Cardiac muscle cell (in vitro differentiated cells and primary cell): ENCODE measurements around the gene ARHGAP26. TPM values are rescaled to one million over a fixed set of nuclear protein-coding genes. Genes with fewer than 3 reads are reported as not detected.

ENCODE experiments used
- DNase-seq, 2 donors: peaks; one replicate each; pipeline versions ENCODE4 v3.0.0 to v3.0.0-alpha.2; 2010 to 2017; ENCODE audit warnings: low read depth in 1 of 2, low spot score in 1 of 2
- H3K27ac ChIP-seq: fragments of 200-600 bp; sonication (generic); 2 replicates; pipeline ENCODE4 v1.5.1; 2016
- H3K27me3 ChIP-seq: fragments of 200-600 bp; sonication (generic); 2 replicates; pipeline ENCODE4 v1.6.0; 2016; ENCODE audit warnings: control low read depth
- H3K36me3 ChIP-seq: fragments of 200-600 bp; sonication (generic); 2 replicates; pipeline ENCODE4 v1.5.1; 2016; ENCODE audit warnings: control low read depth
- H3K4me1 ChIP-seq: fragments of 200-600 bp; sonication (generic); 2 replicates; pipeline ENCODE4 v1.8.1; 2017; ENCODE audit warnings: low read depth, mild to moderate bottlenecking, mixed run types
- H3K4me3 ChIP-seq: fragments of 200-600 bp; sonication (generic); 2 replicates; pipeline ENCODE4 v1.5.1; 2016; ENCODE audit warnings: mild to moderate bottlenecking
- H3K9me3 ChIP-seq: fragments of 200-600 bp; sonication (generic); 2 replicates; pipeline ENCODE4 v1.5.1; 2017; ENCODE audit warnings: low read depth, mild to moderate bottlenecking, control low read depth
- CTCF ChIP-seq: IDR thresholded peaks from 2 replicates; pipeline ENCODE4 v1.5.1; 2012; ENCODE audit warnings: low read depth, mild to moderate bottlenecking, low read length
- polyA plus RNA-seq: library from polyadenylated mRNA; unstranded; fragments of >200 nt; fragmentation: Nextera tagmentation; extraction: Ambion mirVana; gene quantifications from 2 replicates; pipeline ENCODE4 v1.2.1, GENCODE V29; 2016
- total RNA-seq: library from RNA; depleted of rRNA; stranded (reverse); fragments of >200 nt; gene quantifications from 2 replicates; pipeline ENCODE4 v1.2.3, GENCODE V29; 2016

Gene ARHGAP26
- total and polyA plus RNA-seq, 2 experiments from 2014 or later, result 12.7 to 16.2 TPM

GRCh38 chr5:143216211-143216610, 446.0 kb downstream of the ARHGAP26 start:
- peaks cover 16% of the 10 kb centered on the region for H3K4me1 ChIP-seq
- H3K9me3 ChIP-seq, result no peaks in the 10 kb centered on the region
- no peak for TF ChIP-seq CTCF

GRCh38 chr5:143217065-143217803, 447.1 kb downstream of the ARHGAP26 start:
- Histone ChIP-seq H3K27me3 (no peaks in the 10 kb centered on the region), H3K36me3 (no peaks in the 10 kb centered on the region), H3K4me3 (no peak overlapping the region), H3K4me1 (peaks cover 16% of the 10 kb centered on the region), H3K9me3 (no peaks in the 10 kb centered on the region), H3K27ac (no peak overlapping the region)
- DNase-seq, result peak in 1 of 2 donors; percentile 63
- TF ChIP-seq CTCF, result peak; percentile 9

More at GRCh38 chr5:143216211-143216610, 446.0 kb downstream of the ARHGAP26 start:
- Histone ChIP-seq H3K36me3 (no peaks in the 10 kb centered on the region), H3K4me3 (no peak overlapping the region), H3K27me3 (no peaks in the 10 kb centered on the region), H3K27ac (peak overlapping the region; percentile 30)
- no peak for DNase-seq

GRCh38 chr5:143217804-143218160, 447.6 kb downstream of the ARHGAP26 start:
- H3K27me3 ChIP-seq, result no peaks in the 10 kb centered on the region
- TF ChIP-seq CTCF, result no peak
- H3K4me1 ChIP-seq, result peaks cover 22% of the 10 kb centered on the region
- DNase-seq, result no peak
- H3K4me3 ChIP-seq, result no peak overlapping the region
- H3K27ac ChIP-seq, result no peak overlapping the region
- no peaks in the 10 kb centered on the region for H3K9me3 ChIP-seq
- no peaks in the 10 kb centered on the region for H3K36me3 ChIP-seq

- H3K36me3 ChIP-seq, result no peaks in the 10 kb centered on the region
- peaks cover 22% of the 10 kb centered on the region for H3K4me1 ChIP-seq
- no peak overlapping the region for H3K4me3 ChIP-seq
- H3K27me3 ChIP-seq, result no peaks in the 10 kb centered on the region
- H3K9me3 ChIP-seq, result no peaks in the 10 kb centered on the region
- TF ChIP-seq CTCF, result no peak
- H3K27ac ChIP-seq, result no peak overlapping the region
- DNase-seq, result no peak
Measured at GRCh38 chr5:143218517-143219170, 448.5 kb downstream of the ARHGAP26 start.

GRCh38 chr5:143219696-143220095, 449.5 kb downstream of the ARHGAP26 start:
- Histone ChIP-seq H3K36me3 (no peaks in the 10 kb centered on the region), H3K27ac (no peak overlapping the region), H3K9me3 (no peaks in the 10 kb centered on the region), H3K27me3 (no peaks in the 10 kb centered on the region), H3K4me1 (peaks cover 18% of the 10 kb centered on the region), H3K4me3 (no peak overlapping the region)
- no peak for TF ChIP-seq CTCF
- DNase-seq, result no peak
